Keratinocyte (primary cell): Measurements from ENCODE around the gene TCEAL2. TPM values are rescaled to one million over a fixed set of nuclear protein-coding genes. Genes with fewer than 3 reads are reported as not detected.
"Not testable (repeated sequence)": the region's sequence is repeated elsewhere in the genome, so short reads cannot be mapped to it uniquely, and the experiment has no call there.

Experiments used
- DNase-seq: peaks from one replicate; pipeline ENCODE4 v3.0.0-alpha.2; 2011; ENCODE audit warnings: low read depth, missing footprints, low spot score
- FAIRE-seq: peaks from 2 replicates; lab custom pipeline; 2011; peaks lifted over from hg19 to GRCh38; lab: Jason Lieb, UNC
- H2AFZ ChIP-seq: 2 replicates; pipeline ENCODE4 v1.6.0; 2012; ENCODE audit warnings: low read length, control low read depth, inconsistent platforms; ENCODE audit not compliant: control insufficient read depth
- H3K27ac ChIP-seq: 2 replicates; pipeline ENCODE4 v1.5.1; 2011; ENCODE audit warnings: low read length; ENCODE audit not compliant: control insufficient read depth, insufficient read depth
- H3K27me3 ChIP-seq: 3 replicates; pipeline ENCODE4 v1.6.0; 2011; ENCODE audit warnings: low read length; ENCODE audit not compliant: control insufficient read depth, insufficient read depth; ENCODE audit errors: extremely low read depth
- H3K36me3 ChIP-seq, 2 experiments: 2 replicates in 1 of 2; 3 replicates in 1 of 2; pipeline ENCODE4 v1.5.1; 2011; ENCODE audit warnings: low read length in 2 of 2, mild to moderate bottlenecking in 1 of 2; ENCODE audit not compliant: control insufficient read depth in 2 of 2, insufficient read depth in 2 of 2; ENCODE audit errors: extremely low read depth in 1 of 2
- H3K4me1 ChIP-seq: 3 replicates; pipeline ENCODE4 v1.5.1; 2011; ENCODE audit warnings: low read length; ENCODE audit not compliant: control insufficient read depth, insufficient read depth; ENCODE audit errors: extremely low read depth
- H3K4me2 ChIP-seq: 3 replicates; pipeline ENCODE4 v1.6.0; 2011; ENCODE audit warnings: low read depth, low read length; ENCODE audit not compliant: control insufficient read depth, insufficient read depth; ENCODE audit errors: extremely low read depth
- H3K4me3 ChIP-seq, 3 experiments: fragments of 200-600 bp in 1 of 3; sonication (generic) in 1 of 3; 2 replicates in 2 of 3; 3 replicates in 1 of 3; pipeline ENCODE4 v1.5.1; 2011 to 2016; ENCODE audit warnings: low read length in 3 of 3, mild to moderate bottlenecking in 3 of 3, control low read depth in 2 of 3, inconsistent platforms in 1 of 3, low read depth in 1 of 3, mixed read lengths in 1 of 3, mixed run types in 1 of 3, moderate library complexity in 1 of 3; ENCODE audit not compliant: control insufficient read depth in 2 of 3, insufficient read depth in 2 of 3; ENCODE audit errors: extremely low read depth in 1 of 3
- H3K79me2 ChIP-seq: 2 replicates; pipeline ENCODE4 v1.6.0; 2012; ENCODE audit warnings: low read length; ENCODE audit not compliant: control insufficient read depth, insufficient read depth
- H3K9ac ChIP-seq: 3 replicates; pipeline ENCODE4 v1.6.0; 2011; ENCODE audit warnings: low read length; ENCODE audit not compliant: control insufficient read depth, insufficient read depth; ENCODE audit errors: extremely low read depth
- H3K9me1 ChIP-seq: 3 replicates; pipeline ENCODE4 v1.6.0; 2011; ENCODE audit warnings: low read length; ENCODE audit not compliant: control insufficient read depth, insufficient read depth; ENCODE audit errors: extremely low read depth
- H3K9me3 ChIP-seq: 2 replicates; pipeline ENCODE4 v1.5.1; 2012; ENCODE audit warnings: low read depth, low read length; ENCODE audit not compliant: control insufficient read depth
- H4K20me1 ChIP-seq: 3 replicates; pipeline ENCODE4 v1.6.0; 2011; ENCODE audit warnings: low read length; ENCODE audit not compliant: control insufficient read depth, insufficient read depth; ENCODE audit errors: extremely low read depth
- CTCF ChIP-seq, 3 experiments: IDR thresholded peaks in 1 of 3; conservative IDR thresholded peaks in 1 of 3; optimal IDR thresholded peaks in 1 of 3; 2 replicates in 2 of 3; 3 replicates in 1 of 3; pipeline versions ENCODE3 to v1.5.1; 2011; ENCODE audit warnings: low read length in 3 of 3, mild to moderate bottlenecking in 3 of 3, moderate library complexity in 2 of 3, control low read depth in 1 of 3, inconsistent platforms in 1 of 3; ENCODE audit not compliant: insufficient read depth in 2 of 3; ENCODE audit errors: extremely low read depth in 1 of 3
- EZH2 ChIP-seq: IDR thresholded peaks from one replicate; pipeline ENCODE4 v1.6.1; 2012; ENCODE audit warnings: inconsistent platforms, mild to moderate bottlenecking, low read length, moderate library complexity
- dilution Hi-C: fragments of 300-500 bp; cut with MboI; formaldehyde crosslinking; loops from one replicate; pipeline ENCODE4 v1.7.0; 2020; ENCODE audit warnings: low sequenced_read_pairs; ENCODE audit not compliant: extremely low pct_ligation_motif_present
- polyA plus RNA-seq, 5 experiments: library from polyadenylated mRNA; depleted of rRNA in 3 of 5; stranded (reverse) in 3 of 5; stranded (forward) in 1 of 5; unstranded in 1 of 5; fragments of >200 nt; gene quantifications; 1 replicate in 1 of 5; 2 replicates in 3 of 5; 3 replicates in 1 of 5; pipeline versions ENCODE4 v1.2.1 to v1.2.3, GENCODE V29; 2011 to 2012; ENCODE audit warnings: missing spikeins in 2 of 5, low read depth in 1 of 5, low replicate concordance in 1 of 5

Gene TCEAL2
- polyA plus RNA-seq, 1 donor (not counting 4 experiments of a cell fraction or from before 2014, with no cell fraction given), result not detected

GRCh38 chrX:102138064-102138463, 12.6 kb downstream of the TCEAL2 start:
- FAIRE-seq, result no peak
- Histone ChIP-seq H3K9ac (no peak overlapping the region), H3K4me1 (no peaks in the 10 kb centered on the region), H3K4me2 (no peak overlapping the region), H4K20me1 (no peaks in the 10 kb centered on the region), H3K79me2 (no peaks in the 10 kb centered on the region), H3K27ac (no peak overlapping the region), H3K4me3 (no peak overlapping the region), H3K9me3 (no peaks in the 10 kb centered on the region), H3K9me1 (no peaks in the 10 kb centered on the region), H2AFZ (no peak overlapping the region), H3K27me3 (no peaks in the 10 kb centered on the region), H3K36me3 (no peaks in the 10 kb centered on the region)
- dilution Hi-C loops, result no loop called here
- TF ChIP-seq EZH2 (no peak), CTCF (optimal IDR thresholded peaks at IDR 0.05 in 1 of 3, IDR thresholded peaks at IDR 0.05 in 1 of 3, conservative IDR thresholded peaks at IDR 0.05 in 1 of 3; ENCODE audit: extremely low read depth in 1 of 3, insufficient read depth in 2 of 3, low read length in 3 of 3) (no peak)
- no peak for DNase-seq

- H2AFZ ChIP-seq, H4K20me1 ChIP-seq, H3K4me3 ChIP-seq, H3K79me2 ChIP-seq, dilution Hi-C loops, FAIRE-seq, H3K27me3 ChIP-seq, H3K9me3 ChIP-seq, H3K4me2 ChIP-seq, H3K9ac ChIP-seq, H3K9me1 ChIP-seq, H3K4me1 ChIP-seq, H3K36me3 ChIP-seq, DNase-seq, H3K27ac ChIP-seq: not testable (repeated sequence)
Observed at GRCh38 chrX:102140876-102141275, 15.4 kb downstream of the TCEAL2 start.

- H3K4me2 ChIP-seq, H2AFZ ChIP-seq, FAIRE-seq, H3K36me3 ChIP-seq, H3K27me3 ChIP-seq, dilution Hi-C loops, H3K27ac ChIP-seq, H3K9me3 ChIP-seq, H3K4me3 ChIP-seq, H4K20me1 ChIP-seq, H3K9me1 ChIP-seq, H3K4me1 ChIP-seq, H3K79me2 ChIP-seq, H3K9ac ChIP-seq, DNase-seq: not testable (repeated sequence)
Observed at GRCh38 chrX:102141631-102142030, 16.2 kb downstream of the TCEAL2 start.

- H3K4me3 ChIP-seq, H3K9me1 ChIP-seq, H3K36me3 ChIP-seq, DNase-seq, H3K9ac ChIP-seq, dilution Hi-C loops, H3K27ac ChIP-seq, H3K4me1 ChIP-seq, H4K20me1 ChIP-seq, H3K79me2 ChIP-seq, H3K4me2 ChIP-seq, H3K9me3 ChIP-seq, H3K27me3 ChIP-seq, FAIRE-seq, H2AFZ ChIP-seq: not testable (repeated sequence)
Observed at GRCh38 chrX:102142274-102142673, 16.8 kb downstream of the TCEAL2 start, which contains the start of gene TCEAL6. TCEAL6 (minus strand) TSS chrX:102142481.
